Nephron progenitor cell (in vitro differentiated cells): ENCODE measurements around the gene FRS3.

ENCODE experiments used
- DNase-seq: peaks from one replicate; pipeline ENCODE4 v3.0.0; 2021
- H3K27ac Mint-ChIP-seq: 2 replicates; pipeline ENCODE4 v1.8.0; 2021; ENCODE audit warnings: mild to moderate bottlenecking, moderate library complexity, mixed read lengths
- H3K27me3 Mint-ChIP-seq: 2 replicates; pipeline ENCODE4 v1.8.0; 2021; ENCODE audit warnings: mild to moderate bottlenecking, low read depth, mixed read lengths; ENCODE audit not compliant: poor library complexity
- H3K36me3 Mint-ChIP-seq: 2 replicates; pipeline ENCODE4 v1.8.0; 2021; ENCODE audit warnings: low read depth, mixed read lengths
- H3K4me1 Mint-ChIP-seq: 2 replicates; pipeline ENCODE4 v1.8.0; 2021; ENCODE audit warnings: mixed read lengths
- H3K4me3 Mint-ChIP-seq: 2 replicates; pipeline ENCODE4 v1.8.0; 2021; ENCODE audit warnings: mild to moderate bottlenecking, moderate library complexity, mixed read lengths
- H3K9me3 Mint-ChIP-seq: 2 replicates; pipeline ENCODE4 v1.8.0; 2021; ENCODE audit warnings: mild to moderate bottlenecking, moderate library complexity, mixed read lengths
- TF ChIP-seq, protein P1 (sequence below): fragments of 200-600 bp; sonication (generic); IDR thresholded peaks from 2 replicates; pipeline ENCODE4 v1.5.0; 2021; ENCODE audit warnings: antibody characterized with exemption

Gene FRS3, protein sequence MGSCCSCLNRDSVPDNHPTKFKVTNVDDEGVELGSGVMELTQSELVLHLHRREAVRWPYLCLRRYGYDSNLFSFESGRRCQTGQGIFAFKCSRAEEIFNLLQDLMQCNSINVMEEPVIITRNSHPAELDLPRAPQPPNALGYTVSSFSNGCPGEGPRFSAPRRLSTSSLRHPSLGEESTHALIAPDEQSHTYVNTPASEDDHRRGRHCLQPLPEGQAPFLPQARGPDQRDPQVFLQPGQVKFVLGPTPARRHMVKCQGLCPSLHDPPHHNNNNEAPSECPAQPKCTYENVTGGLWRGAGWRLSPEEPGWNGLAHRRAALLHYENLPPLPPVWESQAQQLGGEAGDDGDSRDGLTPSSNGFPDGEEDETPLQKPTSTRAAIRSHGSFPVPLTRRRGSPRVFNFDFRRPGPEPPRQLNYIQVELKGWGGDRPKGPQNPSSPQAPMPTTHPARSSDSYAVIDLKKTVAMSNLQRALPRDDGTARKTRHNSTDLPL

DNA sequence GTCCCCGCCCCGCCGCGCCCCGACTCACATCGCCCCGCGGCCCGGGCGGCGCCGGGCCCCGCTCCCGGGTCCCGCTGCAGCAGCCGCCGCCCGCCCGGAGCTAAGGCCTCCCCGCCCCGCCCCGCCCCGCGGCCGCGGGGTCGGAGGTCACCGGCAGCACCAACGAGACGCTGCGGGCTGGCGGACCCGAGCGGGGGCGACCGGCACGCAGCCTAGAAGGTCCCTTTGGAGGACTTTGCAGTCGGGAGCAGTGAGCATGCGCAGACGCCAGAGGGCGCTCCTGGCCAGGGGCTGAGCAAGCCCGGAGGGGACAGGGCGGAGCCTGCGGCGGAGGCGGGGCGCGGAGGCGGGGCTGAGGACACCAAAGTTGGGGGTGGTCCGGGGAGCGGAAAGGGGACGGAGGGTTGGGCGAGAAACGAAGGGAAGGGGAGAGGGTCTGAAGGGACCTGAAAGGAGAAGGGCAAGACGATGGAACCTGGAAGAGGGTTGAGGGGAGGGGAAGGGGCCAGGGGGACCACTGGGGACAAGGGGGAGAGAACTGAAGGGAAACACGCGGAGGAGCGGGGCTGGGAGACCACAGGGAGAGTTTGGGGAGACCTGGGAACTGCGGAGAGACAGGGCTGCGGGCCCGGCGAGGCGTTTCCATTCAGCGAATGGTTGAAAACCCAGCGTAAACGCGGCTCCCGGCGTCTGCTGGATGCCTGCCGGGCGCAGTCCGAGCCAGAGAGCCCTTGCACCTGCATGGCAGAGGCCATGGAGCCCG is at the start of gene FRS3:
TSS of gene FRS3 (minus strand) at position 113 of the 763 bp plus-strand sequence. CDS start 2,913 bp downstream, outside the sequence.
- H3K27me3 Mint-ChIP-seq: peaks cover 35% of the 10 kb centered on the region

DNA sequence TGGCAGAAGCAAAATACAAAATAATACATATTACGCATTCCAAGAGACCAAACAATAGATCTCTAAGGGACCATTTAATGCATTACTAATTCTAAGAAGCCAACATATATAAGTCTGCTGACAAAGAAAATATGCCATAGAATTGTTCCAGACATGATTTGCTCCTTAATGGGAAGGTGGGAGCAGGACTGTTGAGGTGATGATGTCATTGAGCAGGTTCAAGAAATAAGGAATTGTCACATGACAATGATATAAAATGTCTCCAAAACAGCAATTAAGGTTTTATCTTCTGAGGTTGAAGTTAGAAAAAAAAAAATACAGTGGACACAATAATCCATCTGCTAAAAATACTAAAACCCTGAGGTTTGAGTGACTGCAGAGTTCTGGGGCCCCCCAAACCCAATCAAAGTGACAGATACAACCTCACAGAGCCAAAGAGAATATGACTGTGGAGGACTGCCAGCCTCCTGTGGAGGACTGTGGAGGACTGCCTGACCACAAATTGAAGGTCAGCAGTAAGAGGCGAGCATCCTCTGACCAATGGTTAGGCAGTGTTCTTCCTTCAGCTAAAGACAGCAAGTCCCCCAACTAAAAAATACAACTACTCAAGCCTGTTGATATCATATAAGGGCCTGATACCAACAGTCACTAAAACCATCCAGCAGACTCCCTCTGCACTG is 46.8 kb upstream of the FRS3 start:
- Mint-ChIP-seq H3K27me3 (no peaks in the 10 kb centered on the region), H3K27ac (no peak overlapping the region), H3K4me1 (peaks cover 15% of the 10 kb centered on the region), H3K4me3 (no peak overlapping the region), H3K36me3 (peaks cover 11% of the 10 kb centered on the region), H3K9me3 (no peaks in the 10 kb centered on the region)
- no peak for DNase-seq
- TF ChIP-seq, protein P1, sequence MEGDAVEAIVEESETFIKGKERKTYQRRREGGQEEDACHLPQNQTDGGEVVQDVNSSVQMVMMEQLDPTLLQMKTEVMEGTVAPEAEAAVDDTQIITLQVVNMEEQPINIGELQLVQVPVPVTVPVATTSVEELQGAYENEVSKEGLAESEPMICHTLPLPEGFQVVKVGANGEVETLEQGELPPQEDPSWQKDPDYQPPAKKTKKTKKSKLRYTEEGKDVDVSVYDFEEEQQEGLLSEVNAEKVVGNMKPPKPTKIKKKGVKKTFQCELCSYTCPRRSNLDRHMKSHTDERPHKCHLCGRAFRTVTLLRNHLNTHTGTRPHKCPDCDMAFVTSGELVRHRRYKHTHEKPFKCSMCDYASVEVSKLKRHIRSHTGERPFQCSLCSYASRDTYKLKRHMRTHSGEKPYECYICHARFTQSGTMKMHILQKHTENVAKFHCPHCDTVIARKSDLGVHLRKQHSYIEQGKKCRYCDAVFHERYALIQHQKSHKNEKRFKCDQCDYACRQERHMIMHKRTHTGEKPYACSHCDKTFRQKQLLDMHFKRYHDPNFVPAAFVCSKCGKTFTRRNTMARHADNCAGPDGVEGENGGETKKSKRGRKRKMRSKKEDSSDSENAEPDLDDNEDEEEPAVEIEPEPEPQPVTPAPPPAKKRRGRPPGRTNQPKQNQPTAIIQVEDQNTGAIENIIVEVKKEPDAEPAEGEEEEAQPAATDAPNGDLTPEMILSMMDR: no peak

More for the DNA sequence above, at the start of gene FRS3:
- TF ChIP-seq, protein P1: peak; percentile 74
- Mint-ChIP-seq H3K36me3 (no peaks in the 10 kb centered on the region), H3K9me3 (no peaks in the 10 kb centered on the region), H3K4me1 (peaks cover 34% of the 10 kb centered on the region), H3K4me3 (peak within 1 kb of the TSS; percentile 95), H3K27ac (no peak within 1 kb of the TSS)
- DNase-seq: peak; percentile 100

DNA sequence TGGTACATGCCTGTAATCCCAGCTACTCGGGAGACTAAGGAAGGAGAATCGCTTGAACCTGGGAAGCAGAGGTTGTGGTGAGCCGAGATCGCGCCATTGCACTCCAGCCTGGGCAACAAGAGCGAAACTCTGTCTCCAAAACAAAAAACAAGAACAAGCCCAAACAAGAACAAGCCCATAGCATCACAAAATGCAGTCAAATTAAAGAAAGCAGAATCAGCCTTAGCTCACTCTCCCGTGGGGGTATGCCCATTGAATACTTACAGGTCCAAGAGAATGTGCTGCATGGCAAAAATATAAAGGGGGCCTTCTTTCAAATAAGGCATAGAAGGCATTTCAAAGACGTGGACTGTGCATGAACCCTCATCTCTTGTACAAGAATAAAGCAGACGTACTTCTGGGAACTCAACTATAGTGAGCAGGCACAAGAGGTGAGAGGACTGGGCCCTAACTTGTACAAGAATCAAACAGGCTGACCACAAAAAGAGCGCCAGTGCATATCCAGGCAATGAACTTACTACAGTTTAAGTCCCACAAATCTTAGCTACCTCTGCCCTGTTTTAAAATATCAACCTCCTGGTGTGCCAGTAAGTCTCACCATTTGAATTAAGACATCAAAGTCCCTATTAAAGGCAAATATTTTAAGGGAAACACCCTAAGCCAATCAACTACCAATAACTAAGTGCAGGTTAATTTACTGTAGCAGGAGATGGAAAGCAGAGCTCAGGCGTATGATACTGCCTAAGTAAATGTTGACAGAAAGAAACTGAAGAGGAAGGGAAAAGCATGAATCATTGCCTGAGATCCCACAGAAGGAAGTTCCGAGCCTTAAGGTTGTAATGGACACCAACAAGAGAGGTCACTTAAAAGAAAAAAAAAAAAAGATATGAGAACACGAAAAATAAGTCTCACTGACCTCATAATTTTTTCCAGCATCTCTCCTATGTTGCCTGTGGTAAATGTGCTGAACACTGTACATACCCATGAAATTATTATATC is 45.2 kb upstream of the FRS3 start:
- Mint-ChIP-seq H3K4me1 (peaks cover 15% of the 10 kb centered on the region), H3K9me3 (no peaks in the 10 kb centered on the region), H3K27ac (no peak overlapping the region), H3K36me3 (peaks cover 15% of the 10 kb centered on the region), H3K4me3 (no peak overlapping the region), H3K27me3 (no peaks in the 10 kb centered on the region)
- TF ChIP-seq, protein P1: no peak
- no peak for DNase-seq

DNA sequence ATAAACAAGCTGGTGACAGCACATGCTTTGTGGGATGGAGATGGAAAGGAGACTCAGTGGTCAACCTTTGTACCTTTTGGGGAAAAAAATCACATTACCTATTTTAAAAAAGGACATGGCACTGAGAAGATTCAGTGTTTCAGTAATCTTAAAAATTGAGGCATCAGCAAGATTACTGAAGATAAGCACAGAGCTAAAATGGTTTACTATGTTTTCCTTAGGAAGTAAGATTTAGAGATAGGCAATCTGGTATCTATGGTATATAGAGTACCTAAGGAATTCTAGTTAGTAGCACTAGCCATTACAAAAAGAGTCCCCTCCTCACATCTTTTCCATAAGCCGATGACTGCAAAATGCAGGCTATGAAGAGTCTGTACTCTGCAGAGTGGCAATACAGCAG is 43.5 kb upstream of the FRS3 start:
- Mint-ChIP-seq H3K36me3 (peaks cover 15% of the 10 kb centered on the region), H3K27ac (no peak overlapping the region), H3K4me3 (no peak overlapping the region), H3K9me3 (no peaks in the 10 kb centered on the region), H3K4me1 (peaks cover 15% of the 10 kb centered on the region), H3K27me3 (no peaks in the 10 kb centered on the region)
- TF ChIP-seq, protein P1: no peak
- DNase-seq: no peak

DNA sequence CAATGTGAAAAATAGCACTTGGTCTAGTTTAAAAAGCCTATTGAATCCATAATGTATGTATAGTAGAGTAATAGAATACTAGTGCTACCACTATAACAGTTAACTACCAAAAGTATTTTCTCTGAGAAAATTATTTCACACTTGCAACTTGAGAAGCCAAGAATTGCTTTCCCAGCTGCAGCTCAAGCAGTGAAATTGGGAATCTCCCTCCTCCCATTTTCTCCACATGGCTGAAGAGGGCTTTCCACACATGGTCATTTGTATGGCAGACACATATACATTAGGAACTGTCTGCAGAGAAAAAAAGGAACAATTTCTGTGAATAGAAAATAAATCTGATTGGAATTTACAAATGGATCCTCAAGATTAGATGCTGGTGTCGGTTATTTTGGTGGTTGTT is 42.3 kb upstream of the FRS3 start:
- DNase-seq: no peak
- Mint-ChIP-seq H3K36me3 (peaks cover 15% of the 10 kb centered on the region), H3K4me3 (no peak overlapping the region), H3K27ac (peak overlapping the region; percentile 95), H3K27me3 (no peaks in the 10 kb centered on the region), H3K4me1 (peaks cover 15% of the 10 kb centered on the region), H3K9me3 (no peaks in the 10 kb centered on the region)
- TF ChIP-seq, protein P1: no peak
